ENCODE data around the gene TRMT11.

GRCh38 chr6:126063512-126064146 is 77.3 kb downstream of the TRMT11 start:
- TF ChIP-seq EZH2phosphoT487 (IDR thresholded peaks at IDR 0.05; ENCODE audit: insufficient read depth, low read depth): no peak
- TF ChIP-seq EZH2 (IDR thresholded peaks at IDR 0.05; ENCODE audit: insufficient read depth, poor library complexity, severe bottlenecking): no peak
